ENCODE results near the gene C11orf54.

- no peak for TF ChIP-seq CTCF (conservative IDR thresholded peaks at IDR 0.05; ENCODE audit: low read length)
- no peak for TF ChIP-seq EZH2phosphoT487 (IDR thresholded peaks at IDR 0.05; ENCODE audit: borderline replicate concordance)
Observed at GRCh38 chr11:93783362-93783761, 41.9 kb downstream of the C11orf54 start.
